ENCODE results near the gene ANKRD13B. TPM values are rescaled to one million over a fixed set of nuclear protein-coding genes. Genes with fewer than 3 reads are reported as not detected.
A peak's percentile ranks its signal among the peaks of the same experiment; 100 is the strongest.

The ANKRD13B gene
- total RNA-seq, 4 donors from 2014 or later: 19.0 to 50.1 (median 26.4) TPM

DNA sequence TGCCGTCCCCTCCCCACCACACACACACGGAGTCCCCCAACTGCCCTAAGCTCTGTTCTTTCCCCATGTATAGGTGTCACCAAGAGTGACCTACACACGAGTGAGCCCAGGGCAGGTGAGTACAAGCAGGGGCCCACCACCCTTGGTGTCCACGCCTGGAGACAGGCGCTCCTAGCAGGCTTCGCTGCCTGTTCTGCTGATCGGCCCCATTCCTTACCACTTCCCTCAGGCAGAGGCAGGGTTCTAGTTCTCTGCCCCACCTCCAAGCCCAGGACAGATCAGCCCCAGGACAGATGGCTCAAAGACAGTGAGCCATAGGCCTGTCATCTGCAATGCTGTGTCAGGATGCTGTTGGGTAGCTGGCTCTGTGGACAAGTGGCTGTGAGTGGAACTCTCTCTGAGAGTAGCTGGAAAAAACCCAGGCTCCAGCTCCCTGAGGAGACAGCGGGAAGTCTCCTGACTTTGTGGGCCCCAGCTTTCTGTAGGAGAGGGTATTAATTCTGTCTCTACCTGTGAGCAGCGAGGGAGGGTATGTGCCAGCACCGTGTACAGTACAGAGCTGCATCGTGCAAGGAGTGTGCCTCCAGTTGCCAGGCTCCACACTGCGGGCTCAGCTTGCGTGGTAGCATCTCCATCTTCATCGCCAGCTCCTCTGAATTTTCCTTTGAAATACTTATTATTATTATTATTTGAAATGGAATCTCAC lies 23.5 kb upstream of the ANKRD13B start:
- no peaks in the 10 kb centered on the region for H3K27me3 ChIP-seq
- TF ChIP-seq EP300 (IDR thresholded peaks at IDR 0.05) (no peak), CTCF (IDR thresholded peaks at IDR 0.05) (no peak), POLR2A (IDR thresholded peaks at IDR 0.05) (no peak)
- H3K36me3 ChIP-seq: peaks cover 0 to 12% (median 0%) of the 10 kb centered on the region in 3 donors
- peak in 1 of 2 donors; percentile 12 for DNase-seq (ENCODE audit: low spot score in 2 of 2)
- H3K9me3 ChIP-seq: no peaks in the 10 kb centered on the region
- H3K4me1 ChIP-seq: peaks cover 0 to 72% (median 36%) of the 10 kb centered on the region in 4 donors
- H3K4me3 ChIP-seq: peak overlapping the region; percentile 39 to 82 (median 81)
- 58 to 61% methylated on average over 14 of the region's 14 CpGs for WGBS, 2 donors
- peak overlapping the region; percentile 69 to 94 (median 91) for H3K27ac ChIP-seq

GRCh38 chr17:29570521-29570920 lies 22.4 kb upstream of the ANKRD13B start:
- Histone ChIP-seq H3K4me1 (peaks cover 0 to 67% (median 27%) of the 10 kb centered on the region in 4 donors), H3K27me3 (no peaks in the 10 kb centered on the region), H3K27ac (peak overlapping the region in 2 of 4 donors; percentile 61 to 90), H3K9me3 (no peaks in the 10 kb centered on the region), H3K4me3 (no peak overlapping the region), H3K36me3 (peaks cover 0 to 23% (median 0%) of the 10 kb centered on the region in 3 donors)
- WGBS, 2 donors: 57 to 65% methylated on average over 7 of the region's 7 CpGs
- peak in 1 of 2 donors; percentile 10 for DNase-seq (ENCODE audit: low spot score in 2 of 2)
- TF ChIP-seq CTCF (IDR thresholded peaks at IDR 0.05) (no peak), POLR2A (IDR thresholded peaks at IDR 0.05) (no peak), EP300 (IDR thresholded peaks at IDR 0.05) (no peak)

DNA sequence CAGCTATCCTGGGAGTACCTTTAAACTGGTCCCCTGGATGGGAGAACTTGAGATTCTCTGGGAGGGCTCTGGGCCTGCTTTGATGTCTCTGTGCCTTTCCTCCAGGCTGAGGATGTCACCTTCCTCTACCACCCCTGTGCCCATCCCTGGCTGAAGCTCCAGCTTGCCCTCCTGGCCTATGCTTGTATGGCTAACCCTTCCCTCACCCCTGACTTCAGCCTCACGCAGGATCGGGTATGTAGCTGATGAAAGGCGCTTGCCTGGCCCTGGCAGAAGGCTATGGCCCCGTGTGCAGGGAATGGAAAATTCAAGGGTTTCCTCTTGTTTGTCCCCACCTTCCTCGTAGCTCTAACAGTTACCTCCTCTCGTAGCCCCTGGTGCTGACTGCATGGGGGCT lies 21.4 kb upstream of the ANKRD13B start:
- Histone ChIP-seq H3K36me3 (peaks cover 0 to 33% (median 6%) of the 10 kb centered on the region in 3 donors), H3K27me3 (no peaks in the 10 kb centered on the region), H3K4me3 (no peak overlapping the region), H3K4me1 (peaks cover 0 to 61% (median 24%) of the 10 kb centered on the region in 4 donors), H3K27ac (peak overlapping the region in 3 of 4 donors; percentile 18 to 90 (median 69)), H3K9me3 (no peaks in the 10 kb centered on the region)
- no peak for TF ChIP-seq CTCF (IDR thresholded peaks at IDR 0.05)
- DNase-seq (ENCODE audit: low spot score in 2 of 2): no peak
- 60 to 68% methylated on average over 6 of the region's 6 CpGs for WGBS, 2 donors

- 38 to 42% methylated on average over 19 to 20 of the region's 30 CpGs for WGBS, 2 donors
Observed at GRCh38 chr17:29571883-29572681, 20.9 kb upstream of the ANKRD13B start.

More at GRCh38 chr17:29571883-29572681, 20.9 kb upstream of the ANKRD13B start:
- Histone ChIP-seq H3K9me3 (no peaks in the 10 kb centered on the region), H3K36me3 (peaks cover 0 to 39% (median 12%) of the 10 kb centered on the region in 3 donors), H3K27me3 (no peaks in the 10 kb centered on the region), H3K4me3 (peak overlapping the region in 3 of 4 donors; percentile 1 to 44 (median 33)), H3K27ac (peak overlapping the region in 3 of 4 donors; percentile 18 to 90 (median 69)), H3K4me1 (peaks cover 0 to 61% (median 24%) of the 10 kb centered on the region in 4 donors)
- no peak for TF ChIP-seq EP300 (IDR thresholded peaks at IDR 0.05)
- no peak for TF ChIP-seq POLR2A (IDR thresholded peaks at IDR 0.05)
- TF ChIP-seq CTCF (IDR thresholded peaks at IDR 0.05): no peak
- peak in 1 of 2 donors; percentile 12 for DNase-seq (ENCODE audit: low spot score in 2 of 2)

Measured in tibial nerve (tissue), 4 donors.